ENCODE results near the gene CD53. TPM values are rescaled to one million over a fixed set of nuclear protein-coding genes. Genes with fewer than 3 reads are reported as not detected.

The CD53 gene
- polyA plus RNA-seq, 6 donors from 2014 or later: 1,145 to 1,609 (median 1,337) TPM

GRCh38 chr1:110878993-110879392 is 6.0 kb downstream of the CD53 start:
- H3K36me3 Mint-ChIP-seq: peaks cover 52 to 58% of the 10 kb centered on the region in 2 donors
- H3K4me3 Mint-ChIP-seq: peak overlapping the region in 7 of 8 donors; percentile 4 to 87 (median 71)
- H3K4me1 Mint-ChIP-seq: peaks cover 70 to 76% (median 73%) of the 10 kb centered on the region in 3 donors
- no peaks in the 10 kb centered on the region for H3K9me3 Mint-ChIP-seq
- H3K27me3 Mint-ChIP-seq: no peaks in the 10 kb centered on the region
- ATAC-seq (ENCODE audit: low read depth in 2 of 2) (no peak), DNase-seq (no peak)
- peak overlapping the region in 3 of 6 donors; percentile 4 to 96 (median 91) for H3K27ac Mint-ChIP-seq

- Mint-ChIP-seq H3K27me3 (no peaks in the 10 kb centered on the region), H3K4me3 (peak overlapping the region; percentile 62 to 88 (median 83)), H3K4me1 (peaks cover 77 to 86% (median 80%) of the 10 kb centered on the region in 3 donors), H3K36me3 (peaks cover 45 to 58% of the 10 kb centered on the region in 2 donors), H3K9me3 (no peaks in the 10 kb centered on the region), H3K27ac (peak overlapping the region; percentile 85 to 97 (median 92))
- ATAC-seq (ENCODE audit: low read depth in 2 of 2) (peak; percentile 67 to 69), DNase-seq (peak; percentile 42)
Measured at GRCh38 chr1:110879758-110880606, 7.0 kb downstream of the CD53 start.

GRCh38 chr1:110880708-110881374 is 7.9 kb downstream of the CD53 start:
- H3K27me3 Mint-ChIP-seq: no peaks in the 10 kb centered on the region
- peak; percentile 59 to 71 for ATAC-seq (ENCODE audit: low read depth in 2 of 2)
- peak overlapping the region; percentile 85 to 97 (median 92) for H3K27ac Mint-ChIP-seq
- H3K9me3 Mint-ChIP-seq: no peaks in the 10 kb centered on the region
- peaks cover 38 to 52% of the 10 kb centered on the region in 2 donors for H3K36me3 Mint-ChIP-seq
- peak overlapping the region; percentile 62 to 88 (median 83) for H3K4me3 Mint-ChIP-seq
- peaks cover 70 to 86% (median 77%) of the 10 kb centered on the region in 3 donors for H3K4me1 Mint-ChIP-seq
- no peak for DNase-seq

- peak overlapping the region in 4 of 6 donors; percentile 24 to 90 (median 83) for H3K27ac Mint-ChIP-seq
- H3K9me3 Mint-ChIP-seq: peaks cover 0 to 2% (median 0%) of the 10 kb centered on the region in 7 donors
- DNase-seq: no peak
- H3K36me3 Mint-ChIP-seq: peaks cover 30 to 40% of the 10 kb centered on the region in 2 donors
- ATAC-seq (ENCODE audit: low read depth in 2 of 2): no peak
- no peaks in the 10 kb centered on the region for H3K27me3 Mint-ChIP-seq
- H3K4me1 Mint-ChIP-seq: peaks cover 77 to 90% (median 87%) of the 10 kb centered on the region in 3 donors
- peak overlapping the region in 6 of 8 donors; percentile 13 to 55 (median 43) for H3K4me3 Mint-ChIP-seq
Measured at GRCh38 chr1:110888049-110888448, 15.1 kb downstream of the CD53 start.

GRCh38 chr1:110888641-110889040 is 15.7 kb downstream of the CD53 start:
- peaks cover 0 to 2% (median 0%) of the 10 kb centered on the region in 7 donors for H3K9me3 Mint-ChIP-seq
- H3K4me1 Mint-ChIP-seq: peaks cover 79 to 90% (median 87%) of the 10 kb centered on the region in 3 donors
- H3K27ac Mint-ChIP-seq: peak overlapping the region in 3 of 6 donors; percentile 4 to 90 (median 25)
- DNase-seq (no peak), ATAC-seq (ENCODE audit: low read depth in 2 of 2) (no peak)
- no peaks in the 10 kb centered on the region for H3K27me3 Mint-ChIP-seq
- peaks cover 35 to 46% of the 10 kb centered on the region in 2 donors for H3K36me3 Mint-ChIP-seq
- peak overlapping the region in 4 of 8 donors; percentile 10 to 55 (median 38) for H3K4me3 Mint-ChIP-seq

GRCh38 chr1:110890474-110891196 is 17.7 kb downstream of the CD53 start:
- DNase-seq (no peak), ATAC-seq (ENCODE audit: low read depth in 2 of 2) (no peak)
- Mint-ChIP-seq H3K9me3 (peaks cover 0 to 2% (median 0%) of the 10 kb centered on the region in 7 donors), H3K27ac (peak overlapping the region; percentile 41 to 94 (median 80)), H3K4me1 (peaks cover 84 to 89% (median 85%) of the 10 kb centered on the region in 3 donors), H3K4me3 (peak overlapping the region in 6 of 8 donors; percentile 12 to 59 (median 38)), H3K36me3 (peaks cover 48 to 51% of the 10 kb centered on the region in 2 donors), H3K27me3 (no peaks in the 10 kb centered on the region)

GRCh38 chr1:110893908-110894490 is 21.1 kb downstream of the CD53 start:
- Mint-ChIP-seq H3K4me3 (peak overlapping the region in 2 of 8 donors; percentile 2 to 14), H3K36me3 (peaks cover 47 to 63% of the 10 kb centered on the region in 2 donors), H3K27me3 (no peaks in the 10 kb centered on the region), H3K9me3 (no peaks in the 10 kb centered on the region), H3K27ac (peak overlapping the region in 5 of 6 donors; percentile 76 to 91 (median 84)), H3K4me1 (peaks cover 71 to 78% (median 74%) of the 10 kb centered on the region in 3 donors)
- no peak for DNase-seq
- peak in 1 of 2 donors; percentile 45 for ATAC-seq (ENCODE audit: low read depth in 2 of 2)

GRCh38 chr1:110896090-110896489 is 23.1 kb downstream of the CD53 start:
- peaks cover 55 to 74% of the 10 kb centered on the region in 2 donors for H3K36me3 Mint-ChIP-seq
- H3K4me3 Mint-ChIP-seq: no peak overlapping the region
- peak overlapping the region; percentile 58 to 95 (median 85) for H3K27ac Mint-ChIP-seq
- H3K9me3 Mint-ChIP-seq: no peaks in the 10 kb centered on the region
- peaks cover 55 to 76% (median 66%) of the 10 kb centered on the region in 3 donors for H3K4me1 Mint-ChIP-seq
- H3K27me3 Mint-ChIP-seq: no peaks in the 10 kb centered on the region
- ATAC-seq (ENCODE audit: low read depth in 2 of 2) (peak; percentile 28 to 46), DNase-seq (no peak)

- Mint-ChIP-seq H3K4me3 (no peak overlapping the region), H3K27ac (peak overlapping the region in 3 of 6 donors; percentile 49 to 83 (median 72)), H3K27me3 (no peaks in the 10 kb centered on the region), H3K36me3 (peaks cover 49 to 68% of the 10 kb centered on the region in 2 donors), H3K4me1 (peaks cover 44 to 69% (median 59%) of the 10 kb centered on the region in 3 donors), H3K9me3 (no peaks in the 10 kb centered on the region)
- no peak for DNase-seq
- ATAC-seq (ENCODE audit: low read depth in 2 of 2): no peak
Measured at GRCh38 chr1:110897681-110898080, 24.7 kb downstream of the CD53 start.

GRCh38 chr1:110898734-110899457 is 25.9 kb downstream of the CD53 start:
- DNase-seq (no peak), ATAC-seq (ENCODE audit: low read depth in 2 of 2) (no peak)
- no peaks in the 10 kb centered on the region for H3K27me3 Mint-ChIP-seq
- peaks cover 40 to 56% of the 10 kb centered on the region in 2 donors for H3K36me3 Mint-ChIP-seq
- H3K9me3 Mint-ChIP-seq: no peaks in the 10 kb centered on the region
- H3K4me3 Mint-ChIP-seq: no peak overlapping the region
- H3K27ac Mint-ChIP-seq: peak overlapping the region in 5 of 6 donors; percentile 65 to 93 (median 73)
- H3K4me1 Mint-ChIP-seq: peaks cover 42 to 66% (median 56%) of the 10 kb centered on the region in 3 donors

GRCh38 chr1:110899458-110899843 is 26.5 kb downstream of the CD53 start:
- H3K27ac Mint-ChIP-seq: peak overlapping the region in 4 of 6 donors; percentile 65 to 93 (median 73)
- DNase-seq (no peak), ATAC-seq (ENCODE audit: low read depth in 2 of 2) (no peak)
- no peak overlapping the region for H3K4me3 Mint-ChIP-seq
- H3K4me1 Mint-ChIP-seq: peaks cover 42 to 65% (median 57%) of the 10 kb centered on the region in 3 donors
- H3K36me3 Mint-ChIP-seq: peaks cover 38 to 50% of the 10 kb centered on the region in 2 donors
- no peaks in the 10 kb centered on the region for H3K27me3 Mint-ChIP-seq
- H3K9me3 Mint-ChIP-seq: no peaks in the 10 kb centered on the region
